Sigmoid colon (tissue), 4 donors: ENCODE results near the gene SURF4.

Experiments
- CTCF ChIP-seq, 4 experiments: fragments of 450-650 bp in 3 of 4; fragments of 200-600 bp in 1 of 4; IDR thresholded peaks; one replicate each; pipeline ENCODE4 v1.5.1; 2016 to 2019; ENCODE audit warnings: antibody characterized with exemption in 4 of 4, mild to moderate bottlenecking in 3 of 4, moderate library complexity in 2 of 4
- POLR2AphosphoS5 ChIP-seq, 4 donors: sonication (generic); formaldehyde crosslinking; IDR thresholded peaks; one replicate each; pipeline ENCODE4 v1.6.1; 2017; ENCODE audit warnings: antibody characterized with exemption in 4 of 4

- TF ChIP-seq POLR2AphosphoS5 (IDR thresholded peaks at IDR 0.05) (no peak), CTCF (IDR thresholded peaks at IDR 0.05) (no peak)
These were observed 34.9 kb downstream of the SURF4 start for GRCh38 chr9:133340916-133341315.
